ENCODE data around the gene ING2. TPM values are rescaled to one million over a fixed set of nuclear protein-coding genes. Genes with fewer than 3 reads are reported as not detected.

The ING2 gene
- total and polyA plus RNA-seq, 2 experiments from 2014 or later = 25.8 to 33.4 TPM

DNA sequence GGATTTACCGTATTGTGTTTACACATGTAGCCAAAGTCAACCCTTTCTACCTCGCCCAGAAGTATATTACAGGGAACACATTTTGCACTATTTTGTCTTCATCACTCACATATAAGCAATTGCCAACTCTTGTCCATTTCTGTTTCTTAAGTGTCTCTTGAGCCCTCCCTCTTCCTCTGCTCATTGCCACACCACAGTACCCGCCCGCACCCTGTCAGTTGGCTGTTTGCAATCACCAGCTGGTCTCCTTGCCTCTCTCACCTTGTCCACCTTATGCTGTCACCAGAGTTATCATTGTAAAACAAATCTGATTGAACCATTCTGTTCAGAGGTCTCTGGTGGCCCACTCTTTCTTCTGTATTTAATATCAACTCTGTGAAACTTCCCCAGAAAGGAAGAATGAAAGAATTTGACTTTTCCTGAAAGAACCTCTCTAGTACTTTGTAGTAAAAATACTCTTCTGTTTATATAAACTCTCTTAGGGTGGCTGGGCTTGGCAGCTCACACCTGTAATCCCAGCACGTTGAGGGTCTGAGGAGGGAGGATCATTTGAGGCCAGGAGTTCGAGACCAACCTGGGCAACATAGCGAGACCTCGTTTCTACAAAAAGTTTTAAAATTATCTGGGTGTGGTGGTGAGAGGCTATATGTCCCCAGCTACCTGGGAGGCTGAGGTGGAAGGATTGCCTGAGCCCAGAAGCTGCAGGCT is 50.2 kb downstream of the ING2 start:
- Histone ChIP-seq H3K4me1 (ENCODE audit: insufficient read depth) (no peaks in the 10 kb centered on the region), H3K27me3 (no peaks in the 10 kb centered on the region), H3K4me3 (no peak overlapping the region), H3K9me3 (ENCODE audit: low read depth) (no peaks in the 10 kb centered on the region), H2AFZ (no peak overlapping the region), H3K79me2 (no peaks in the 10 kb centered on the region), H3K4me2 (no peak overlapping the region), H4K20me1 (ENCODE audit: insufficient read depth, poor library complexity, severe bottlenecking) (no peaks in the 10 kb centered on the region), H3K9me2 (replicated peaks; ENCODE audit: insufficient read depth) (no peaks in the 10 kb centered on the region), H3K27ac (no peak overlapping the region), H3K36me3 (replicated peaks; ENCODE audit: insufficient read depth, low read depth) (no peaks in the 10 kb centered on the region)
- DNase-seq (ENCODE audit: low spot score) = no peak
- TF ChIP-seq, protein P1, sequence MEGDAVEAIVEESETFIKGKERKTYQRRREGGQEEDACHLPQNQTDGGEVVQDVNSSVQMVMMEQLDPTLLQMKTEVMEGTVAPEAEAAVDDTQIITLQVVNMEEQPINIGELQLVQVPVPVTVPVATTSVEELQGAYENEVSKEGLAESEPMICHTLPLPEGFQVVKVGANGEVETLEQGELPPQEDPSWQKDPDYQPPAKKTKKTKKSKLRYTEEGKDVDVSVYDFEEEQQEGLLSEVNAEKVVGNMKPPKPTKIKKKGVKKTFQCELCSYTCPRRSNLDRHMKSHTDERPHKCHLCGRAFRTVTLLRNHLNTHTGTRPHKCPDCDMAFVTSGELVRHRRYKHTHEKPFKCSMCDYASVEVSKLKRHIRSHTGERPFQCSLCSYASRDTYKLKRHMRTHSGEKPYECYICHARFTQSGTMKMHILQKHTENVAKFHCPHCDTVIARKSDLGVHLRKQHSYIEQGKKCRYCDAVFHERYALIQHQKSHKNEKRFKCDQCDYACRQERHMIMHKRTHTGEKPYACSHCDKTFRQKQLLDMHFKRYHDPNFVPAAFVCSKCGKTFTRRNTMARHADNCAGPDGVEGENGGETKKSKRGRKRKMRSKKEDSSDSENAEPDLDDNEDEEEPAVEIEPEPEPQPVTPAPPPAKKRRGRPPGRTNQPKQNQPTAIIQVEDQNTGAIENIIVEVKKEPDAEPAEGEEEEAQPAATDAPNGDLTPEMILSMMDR (IDR thresholded peaks at IDR 0.05; ENCODE audit: poor library complexity) = no peak
- TF ChIP-seq EZH2phosphoT487 (IDR thresholded peaks at IDR 0.05; ENCODE audit: low read depth, severe bottlenecking, unreplicated experiment) (no peak), EZH2 (IDR thresholded peaks at IDR 0.05; ENCODE audit: borderline replicate concordance) (no peak)
- WGBS (ENCODE audit: low lambda C conversion rate, missing lambda C conversion rate) = 71% methylated on average over 8 of the region's 8 CpGs

DNA sequence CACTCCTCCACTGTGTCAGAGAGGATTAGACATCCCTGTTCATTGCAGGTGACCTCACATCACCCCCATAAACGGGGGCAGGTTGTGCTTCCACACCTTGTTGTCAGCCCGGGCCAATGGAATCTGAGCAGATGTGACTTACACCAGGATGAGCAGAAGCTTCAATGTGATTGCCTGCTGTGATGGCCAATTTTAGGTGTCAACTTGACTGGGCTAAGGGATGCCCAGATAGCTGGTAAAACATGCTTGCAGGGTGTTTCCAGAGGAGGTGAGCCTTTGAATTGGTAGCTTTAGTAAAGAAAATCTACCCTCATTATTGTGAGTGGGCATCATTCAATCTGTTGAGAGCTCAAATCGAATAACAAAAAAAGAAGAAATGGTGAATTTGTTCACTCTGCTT is 52.1 kb downstream of the ING2 start:
- TF ChIP-seq, protein P1 (IDR thresholded peaks at IDR 0.05; ENCODE audit: poor library complexity) = no peak
- TF ChIP-seq EZH2phosphoT487 (IDR thresholded peaks at IDR 0.05; ENCODE audit: low read depth, severe bottlenecking, unreplicated experiment) = no peak
- no peak for TF ChIP-seq EZH2 (IDR thresholded peaks at IDR 0.05; ENCODE audit: borderline replicate concordance)
- no peaks in the 10 kb centered on the region for H4K20me1 ChIP-seq (ENCODE audit: insufficient read depth, poor library complexity, severe bottlenecking)
- H3K9me3 ChIP-seq (ENCODE audit: low read depth) = no peaks in the 10 kb centered on the region
- H3K27me3 ChIP-seq = no peaks in the 10 kb centered on the region
- H3K9me2 ChIP-seq (replicated peaks; ENCODE audit: insufficient read depth) = no peaks in the 10 kb centered on the region
- H3K4me2 ChIP-seq = no peak overlapping the region
- H3K36me3 ChIP-seq (replicated peaks; ENCODE audit: insufficient read depth, low read depth) = no peaks in the 10 kb centered on the region
- no peaks in the 10 kb centered on the region for H3K79me2 ChIP-seq
- H3K27ac ChIP-seq = no peak overlapping the region
- H3K4me3 ChIP-seq = no peak overlapping the region
- 80% methylated on average over 3 of the region's 3 CpGs for WGBS (ENCODE audit: low lambda C conversion rate, missing lambda C conversion rate)
- H2AFZ ChIP-seq = no peak overlapping the region
- no peaks in the 10 kb centered on the region for H3K4me1 ChIP-seq (ENCODE audit: insufficient read depth)
- no peak for DNase-seq (ENCODE audit: low spot score)

DNA sequence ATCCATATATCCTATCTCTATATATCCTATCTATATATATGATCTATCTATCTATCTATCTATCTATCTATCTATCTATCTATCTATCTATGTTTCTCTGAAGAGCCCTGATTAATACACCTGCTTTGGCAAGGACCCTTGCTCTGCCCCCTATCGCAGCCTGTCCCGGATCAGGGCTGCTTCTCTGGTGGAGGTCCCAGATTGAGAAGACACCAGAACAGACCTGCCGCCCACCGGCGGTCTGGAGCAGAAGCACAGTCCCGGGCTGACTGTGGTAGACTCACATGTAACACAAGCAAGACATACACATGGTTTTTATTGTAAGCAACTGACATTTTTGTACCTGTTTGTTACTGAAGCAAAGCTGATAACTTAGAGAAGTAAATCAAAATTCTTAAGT is 52.8 kb downstream of the ING2 start:
- H3K27me3 ChIP-seq = no peaks in the 10 kb centered on the region
- H3K79me2 ChIP-seq = no peaks in the 10 kb centered on the region
- no peak for DNase-seq (ENCODE audit: low spot score)
- no peaks in the 10 kb centered on the region for H3K9me3 ChIP-seq (ENCODE audit: low read depth)
- no peaks in the 10 kb centered on the region for H3K4me1 ChIP-seq (ENCODE audit: insufficient read depth)
- no peak overlapping the region for H3K4me2 ChIP-seq
- WGBS (ENCODE audit: low lambda C conversion rate, missing lambda C conversion rate) = 92% methylated on average over 6 of the region's 6 CpGs
- H4K20me1 ChIP-seq (ENCODE audit: insufficient read depth, poor library complexity, severe bottlenecking) = no peaks in the 10 kb centered on the region
- H2AFZ ChIP-seq = no peak overlapping the region
- no peak overlapping the region for H3K27ac ChIP-seq
- no peaks in the 10 kb centered on the region for H3K36me3 ChIP-seq (replicated peaks; ENCODE audit: insufficient read depth, low read depth)
- H3K9me2 ChIP-seq (replicated peaks; ENCODE audit: insufficient read depth) = no peaks in the 10 kb centered on the region
- TF ChIP-seq EZH2 (IDR thresholded peaks at IDR 0.05; ENCODE audit: borderline replicate concordance) (no peak), EZH2phosphoT487 (IDR thresholded peaks at IDR 0.05; ENCODE audit: low read depth, severe bottlenecking, unreplicated experiment) (no peak)
- TF ChIP-seq, protein P1 (IDR thresholded peaks at IDR 0.05; ENCODE audit: poor library complexity) = no peak
- no peak overlapping the region for H3K4me3 ChIP-seq

All from hepatocyte (in vitro differentiated cells).